CD1c-positive myeloid dendritic cell (primary cell): ENCODE results near the gene EFNA2.
"Not testable (repeated sequence)": the region's sequence is repeated elsewhere in the genome, so short reads cannot be mapped to it uniquely, and the experiment has no call there.

ENCODE experiments used
- DNase-seq: peaks from one replicate; pipeline ENCODE4 v3.0.0-alpha.2; 2016; ENCODE audit errors: extremely low spot score

The EFNA2 gene

GRCh38 chr19:1298235-1298634 lies 12.6 kb downstream of the EFNA2 start:
- no peak for DNase-seq

DNA sequence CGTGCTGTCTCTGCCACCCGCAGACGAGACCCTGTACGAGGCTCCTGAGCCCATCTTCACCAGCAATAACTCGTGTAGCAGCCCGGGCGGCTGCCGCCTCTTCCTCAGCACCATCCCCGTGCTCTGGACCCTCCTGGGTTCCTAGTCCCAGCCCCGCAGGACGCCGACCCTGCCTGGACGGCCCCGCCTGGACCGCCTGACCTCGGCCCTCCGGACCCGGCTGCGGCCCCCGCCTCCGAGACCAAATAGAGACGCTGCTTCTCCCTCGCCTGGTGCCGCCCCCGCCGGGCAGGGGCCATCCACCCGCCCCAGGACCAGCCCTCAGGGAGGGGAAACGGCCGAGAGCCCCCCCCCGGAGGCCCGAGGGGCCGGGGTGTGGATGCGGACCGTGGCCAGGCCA lies 14.1 kb downstream of the EFNA2 start:
- no peak for DNase-seq

DNA sequence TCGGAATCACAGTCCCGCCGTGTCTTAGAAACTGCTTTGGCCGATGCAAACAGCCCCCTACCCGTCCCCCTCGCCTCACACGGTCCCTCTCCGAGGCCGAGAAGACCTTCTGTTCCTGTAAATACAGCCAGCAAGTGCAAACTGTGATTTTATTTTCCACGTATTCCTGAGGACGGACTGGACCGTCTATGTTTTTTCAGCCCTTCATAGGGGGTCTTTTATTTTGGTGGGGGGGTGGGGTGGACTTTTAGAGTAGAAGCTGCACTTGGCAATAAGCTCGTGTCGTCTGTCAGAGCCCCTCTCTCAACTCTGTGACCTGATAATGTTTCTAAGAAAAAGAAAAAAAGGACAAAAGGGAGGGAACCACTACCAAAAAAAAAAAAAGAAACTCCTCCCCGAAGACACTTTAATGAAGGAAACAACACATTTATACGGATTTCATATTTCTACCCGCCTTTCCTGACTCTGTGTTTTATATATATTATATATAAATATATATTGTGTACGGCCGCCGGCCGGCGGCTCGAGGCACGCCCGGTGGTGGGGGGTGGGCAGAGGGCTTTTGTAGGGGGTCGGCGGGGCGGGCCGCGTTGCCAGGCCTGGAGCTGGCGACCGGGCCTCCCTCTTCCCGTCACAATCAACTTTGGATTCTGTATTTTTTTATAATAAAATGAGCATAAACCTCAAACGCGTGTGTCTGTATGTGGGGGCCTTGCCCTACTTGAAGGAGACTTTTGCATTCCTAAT lies 15.2 kb downstream of the EFNA2 start:
- no peak for DNase-seq

- DNase-seq = no peak
Measured at GRCh38 chr19:1302533-1303239, 17.0 kb downstream of the EFNA2 start.

DNA sequence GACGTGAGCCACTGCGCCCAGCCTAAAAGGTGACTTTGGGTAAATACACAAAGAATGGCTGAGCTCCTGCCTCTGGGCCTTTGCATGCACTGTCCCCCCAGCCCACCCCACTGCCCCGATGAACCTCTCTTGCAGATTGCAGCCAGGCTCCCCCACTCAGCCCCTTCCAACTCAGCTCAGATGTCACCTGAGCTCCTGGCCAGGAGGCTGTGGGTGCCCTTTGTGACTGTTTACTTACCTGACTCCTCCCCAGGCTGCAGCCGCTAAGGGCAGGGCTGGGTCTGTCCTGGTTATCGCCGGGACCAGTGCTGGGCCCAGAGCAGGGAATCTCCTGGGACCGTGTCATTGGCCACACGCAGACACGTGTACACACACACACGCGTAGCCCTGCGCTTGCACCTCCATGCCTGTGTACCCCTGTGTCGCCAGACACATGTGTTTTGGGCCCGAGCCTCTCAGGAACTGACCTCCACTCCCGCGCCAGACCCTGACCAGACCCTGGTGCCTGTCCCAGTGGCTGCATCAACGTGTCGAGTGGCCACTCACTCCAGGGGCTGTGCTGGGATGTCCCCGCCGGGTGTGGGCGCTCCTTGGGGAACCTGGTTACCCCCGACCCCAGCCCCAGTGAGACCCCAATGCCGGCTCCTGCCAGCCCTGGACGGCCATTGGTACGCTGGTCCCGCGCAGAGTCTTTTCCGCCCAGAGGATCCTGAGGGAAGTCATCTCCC lies 18.7 kb downstream of the EFNA2 start:
- no peak for DNase-seq

- not testable (repeated sequence) for DNase-seq
Measured at GRCh38 chr19:1305354-1305753, 19.7 kb downstream of the EFNA2 start.

DNA sequence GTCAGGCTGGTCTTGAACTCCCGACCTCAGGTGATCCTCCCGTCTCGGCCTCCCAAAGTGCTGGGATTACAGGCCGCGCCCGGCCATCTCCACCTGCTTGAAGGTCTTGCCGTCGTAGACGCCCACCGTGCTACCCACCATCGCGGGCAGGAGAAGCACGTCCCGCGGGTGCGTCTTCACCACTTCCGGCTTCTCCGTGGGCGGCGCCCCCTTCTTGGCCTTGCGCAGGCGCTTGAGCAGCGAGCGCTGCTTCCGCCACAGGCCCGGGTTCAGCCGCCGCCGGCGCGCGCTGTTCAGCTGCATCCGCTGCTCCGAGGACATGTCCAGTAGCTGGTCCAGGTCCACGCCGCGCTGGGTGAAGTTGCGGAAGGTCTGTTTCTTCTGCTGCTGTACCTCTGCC lies 21.6 kb downstream of the EFNA2 start:
- DNase-seq = no peak

DNA sequence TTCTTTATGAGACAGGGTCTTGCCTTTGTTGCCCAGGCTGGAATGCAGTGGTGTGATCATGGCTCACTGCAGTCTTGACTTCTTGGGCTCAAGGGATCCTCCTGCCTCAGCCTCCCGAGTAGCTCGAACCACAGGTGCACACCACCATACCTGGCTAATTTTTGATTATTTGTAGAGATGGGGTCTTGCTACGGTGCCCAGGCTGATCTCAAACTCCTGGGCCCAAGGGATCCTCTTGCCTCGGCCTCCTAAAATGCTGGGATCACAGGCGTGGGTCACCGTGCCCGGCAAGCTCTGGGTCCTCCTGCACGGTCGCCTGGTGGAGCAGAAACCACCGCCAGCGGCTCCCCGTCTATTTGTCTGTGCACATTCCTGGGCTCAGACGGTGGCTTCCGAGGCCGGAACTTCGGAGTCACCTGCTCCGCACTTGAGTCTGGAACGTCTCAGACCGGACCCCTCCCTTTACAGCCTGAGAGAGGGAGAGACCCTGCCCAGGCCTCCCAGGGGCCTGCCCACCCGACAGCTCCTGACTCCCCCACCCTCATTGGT lies 22.2 kb downstream of the EFNA2 start:
- DNase-seq = no peak

- DNase-seq = no peak
Measured at GRCh38 chr19:1308718-1309117, 23.0 kb downstream of the EFNA2 start.

DNA sequence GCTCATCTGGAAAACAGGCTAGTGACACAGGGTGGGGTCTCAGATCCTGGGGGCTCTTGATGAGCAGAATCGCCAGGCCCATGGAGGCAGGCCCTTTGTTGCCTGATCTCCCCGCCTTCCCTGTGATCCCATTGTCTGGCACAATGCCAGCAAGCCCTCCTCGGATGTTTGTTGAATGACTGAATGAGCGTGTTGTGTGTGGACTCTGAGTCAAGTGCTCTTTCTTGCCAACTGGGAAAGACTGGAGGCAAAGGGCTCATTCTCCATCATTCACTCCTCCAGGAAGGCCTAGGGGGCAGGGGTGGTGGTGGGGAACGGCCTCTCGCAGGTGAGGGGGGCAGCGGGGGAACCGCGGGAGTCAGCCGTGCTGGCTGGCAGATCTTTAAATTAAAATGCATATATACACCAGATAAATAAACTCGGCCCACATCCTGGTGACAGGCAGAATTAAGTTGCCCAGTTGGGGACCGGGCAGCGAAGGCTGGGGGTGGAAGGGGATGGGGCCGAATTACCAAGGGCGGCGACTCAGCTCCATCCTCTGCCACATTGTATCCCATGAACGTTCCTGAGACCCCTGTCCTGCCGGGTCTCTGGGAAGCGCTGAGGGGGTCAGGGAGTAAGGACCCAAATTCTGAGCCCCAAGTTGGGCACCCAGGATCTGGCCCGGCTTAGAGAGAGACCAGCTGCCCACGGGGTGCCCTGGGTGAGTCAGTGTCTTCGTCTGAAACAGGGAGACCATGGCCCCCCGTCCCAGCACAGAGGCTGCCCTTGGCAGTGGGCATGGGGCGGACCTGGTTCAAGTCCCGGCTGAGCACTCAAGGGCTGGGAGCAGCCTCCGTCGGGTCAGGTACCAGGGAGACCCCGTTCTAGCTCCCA lies 24.5 kb downstream of the EFNA2 start:
- DNase-seq = no peak

DNA sequence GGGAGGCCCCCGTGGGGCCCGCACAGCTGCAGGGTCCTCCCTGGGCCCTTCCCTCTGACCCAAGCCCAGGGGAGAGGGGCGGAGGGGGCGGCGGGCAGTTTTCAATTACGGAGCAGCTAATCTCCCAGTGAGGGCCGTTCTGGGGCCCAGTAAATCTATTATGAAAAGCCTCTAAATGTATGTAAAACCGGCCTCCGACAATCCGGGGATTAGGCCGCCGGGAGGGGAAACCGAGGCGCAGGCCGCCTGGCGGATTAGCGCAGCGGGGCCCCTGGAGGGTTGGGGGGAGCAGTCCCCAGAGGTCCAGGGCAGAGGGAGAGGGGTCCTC lies 25.1 kb downstream of the EFNA2 start:
- no peak for DNase-seq

- no peak for DNase-seq
Measured at GRCh38 chr19:1311543-1312091, 25.9 kb downstream of the EFNA2 start.

- DNase-seq = no peak
Measured at GRCh38 chr19:1312767-1313694, 27.4 kb downstream of the EFNA2 start.

GRCh38 chr19:1313695-1314613 lies 28.3 kb downstream of the EFNA2 start:
- DNase-seq = no peak

DNA sequence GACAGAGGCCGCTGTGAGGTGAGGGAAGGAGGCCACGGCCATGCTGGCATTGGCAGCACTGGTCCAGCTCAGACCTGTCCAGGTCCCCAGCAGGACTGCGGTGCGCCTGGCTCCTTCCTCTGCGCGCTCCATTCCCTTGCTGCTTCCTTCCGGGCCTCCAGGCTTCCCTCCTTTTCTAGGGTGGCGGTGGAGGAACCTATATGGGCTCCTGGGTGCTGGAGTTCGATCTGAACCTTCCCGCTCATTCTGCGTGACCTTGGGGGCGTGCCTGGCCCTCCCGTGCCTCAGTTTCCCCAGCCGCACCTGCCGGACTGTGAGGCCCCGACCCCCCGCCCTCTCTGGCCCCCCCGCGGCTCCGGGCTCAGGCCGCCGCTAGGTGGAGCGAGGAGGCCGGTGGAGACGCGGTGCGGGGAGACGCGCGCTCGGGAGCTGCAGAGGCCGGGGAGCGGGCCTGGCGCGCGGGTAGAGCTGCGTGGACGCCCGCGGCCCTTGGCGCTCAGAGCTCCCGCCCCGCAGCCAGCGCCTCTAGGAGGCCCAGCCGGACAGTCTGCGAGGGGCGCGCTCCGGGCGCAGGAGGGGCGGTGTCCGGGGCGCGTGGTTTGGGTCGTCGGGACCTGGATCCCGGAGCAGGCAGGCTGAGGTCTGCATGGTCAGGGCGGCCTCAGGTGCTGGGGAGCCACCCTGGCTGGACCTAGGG lies 29.9 kb downstream of the EFNA2 start:
- DNase-seq = peak; percentile 19

- no peak for DNase-seq
Measured at GRCh38 chr19:1316466-1316865, 30.8 kb downstream of the EFNA2 start.

DNA sequence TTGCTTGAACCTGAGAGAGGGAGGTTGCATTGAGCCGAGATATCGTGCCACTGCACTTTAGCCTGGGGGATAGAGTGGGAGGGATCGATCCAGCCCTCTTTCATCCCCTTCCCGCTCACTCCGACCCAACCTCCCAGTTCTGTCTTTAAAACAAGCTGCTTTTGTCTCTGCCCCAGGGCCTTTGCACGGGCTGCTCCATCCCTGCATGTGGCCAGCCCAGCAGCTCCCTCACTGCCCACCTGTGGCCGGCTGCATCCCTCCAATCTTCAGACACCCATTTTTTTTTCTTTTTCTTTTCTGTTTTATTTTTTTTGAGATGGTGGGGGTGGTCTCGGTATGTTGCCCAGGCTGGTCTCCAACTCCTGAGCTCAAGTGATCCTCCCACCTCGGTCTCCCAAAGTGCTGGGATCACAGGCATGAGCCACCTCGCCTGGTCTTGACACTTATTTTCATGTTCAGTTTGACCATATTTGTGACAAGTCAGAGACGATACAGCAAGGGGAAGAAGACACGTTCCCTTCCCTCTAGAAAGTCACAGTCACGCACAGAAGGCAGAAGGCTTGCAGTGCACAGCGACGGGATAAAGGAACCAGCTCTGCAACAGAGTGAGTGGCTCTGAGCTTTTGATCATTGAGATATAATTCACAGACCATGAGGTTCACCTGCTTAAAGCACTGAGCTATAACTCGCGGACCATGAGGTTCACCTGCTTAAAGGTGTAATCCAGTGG lies 31.8 kb downstream of the EFNA2 start:
- DNase-seq = peak; percentile 20
